ENCODE results near the gene HPN.

DNA sequence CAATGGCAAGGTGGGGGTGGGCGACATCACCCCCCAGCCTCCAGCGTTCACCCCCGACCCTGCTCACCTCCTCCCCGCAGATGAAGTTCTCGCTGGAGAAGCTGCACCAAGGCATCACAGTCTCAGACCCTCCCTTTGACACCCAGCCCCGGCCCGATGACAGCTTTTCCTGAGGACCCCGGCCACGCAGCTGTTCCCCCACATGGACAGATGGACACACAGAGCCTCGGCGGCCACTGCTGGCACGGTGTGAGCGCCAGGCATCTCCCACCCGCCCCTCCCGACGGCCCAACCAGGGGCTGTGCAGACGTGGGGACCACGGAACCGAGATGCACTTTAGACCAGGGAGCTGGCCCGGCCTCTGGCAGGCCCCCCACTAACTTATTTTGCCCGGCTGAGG is 15.6 kb upstream of the HPN start:
- TF ChIP-seq, protein P1, sequence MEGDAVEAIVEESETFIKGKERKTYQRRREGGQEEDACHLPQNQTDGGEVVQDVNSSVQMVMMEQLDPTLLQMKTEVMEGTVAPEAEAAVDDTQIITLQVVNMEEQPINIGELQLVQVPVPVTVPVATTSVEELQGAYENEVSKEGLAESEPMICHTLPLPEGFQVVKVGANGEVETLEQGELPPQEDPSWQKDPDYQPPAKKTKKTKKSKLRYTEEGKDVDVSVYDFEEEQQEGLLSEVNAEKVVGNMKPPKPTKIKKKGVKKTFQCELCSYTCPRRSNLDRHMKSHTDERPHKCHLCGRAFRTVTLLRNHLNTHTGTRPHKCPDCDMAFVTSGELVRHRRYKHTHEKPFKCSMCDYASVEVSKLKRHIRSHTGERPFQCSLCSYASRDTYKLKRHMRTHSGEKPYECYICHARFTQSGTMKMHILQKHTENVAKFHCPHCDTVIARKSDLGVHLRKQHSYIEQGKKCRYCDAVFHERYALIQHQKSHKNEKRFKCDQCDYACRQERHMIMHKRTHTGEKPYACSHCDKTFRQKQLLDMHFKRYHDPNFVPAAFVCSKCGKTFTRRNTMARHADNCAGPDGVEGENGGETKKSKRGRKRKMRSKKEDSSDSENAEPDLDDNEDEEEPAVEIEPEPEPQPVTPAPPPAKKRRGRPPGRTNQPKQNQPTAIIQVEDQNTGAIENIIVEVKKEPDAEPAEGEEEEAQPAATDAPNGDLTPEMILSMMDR (conservative IDR thresholded peaks at IDR 0.05) = no peak
- no peak for TF ChIP-seq ZFX (IDR thresholded peaks at IDR 0.05)

All from C4-2B (cell line).